ENCODE measurements around the gene ROBO2.

ROBO2 gene

GRCh38 chr3:77039606-77040171 lies at the start of gene ROBO2:
Gene ROBO2 (plus strand): TSS chr3:77040099. CDS start chr3:77040786, 687 bp downstream.
- DNase-seq = peak; percentile 44

- no peak for DNase-seq
Measured at GRCh38 chr3:76990606-76991005, 49.3 kb upstream of the ROBO2 start.

- DNase-seq = no peak
Measured at GRCh38 chr3:76991165-76991564, 48.7 kb upstream of the ROBO2 start.

GRCh38 chr3:76997733-76998132 lies 42.2 kb upstream of the ROBO2 start:
- no peak for DNase-seq

GRCh38 chr3:76998555-76998954 lies 41.3 kb upstream of the ROBO2 start:
- DNase-seq = no peak

GRCh38 chr3:77001062-77001701 lies 38.7 kb upstream of the ROBO2 start:
- no peak for DNase-seq

- DNase-seq = no peak
Measured at GRCh38 chr3:77014226-77014625, 25.7 kb upstream of the ROBO2 start.

DNA sequence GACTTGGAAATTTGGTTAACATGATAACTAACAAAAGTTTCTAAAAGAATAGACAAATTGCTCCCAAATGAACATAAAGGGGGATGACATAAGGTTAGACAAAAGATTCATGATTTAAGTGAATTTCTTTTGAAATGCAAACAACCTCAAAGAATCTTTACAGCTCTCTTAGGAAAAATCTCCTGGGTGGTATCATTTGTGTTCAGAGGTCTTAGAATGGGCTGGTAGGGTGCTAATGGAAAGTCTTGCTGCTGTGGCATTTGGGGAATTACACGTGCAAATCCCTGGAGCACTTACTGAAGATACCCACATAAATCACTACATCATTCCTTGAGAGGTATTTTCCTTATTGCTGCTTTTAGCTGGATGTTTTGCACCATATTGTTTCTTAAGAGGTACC lies 14.4 kb upstream of the ROBO2 start:
- DNase-seq = no peak

- no peak for DNase-seq
Measured at GRCh38 chr3:77026904-77027634, 12.8 kb upstream of the ROBO2 start.

GRCh38 chr3:77028005-77028404 lies 11.9 kb upstream of the ROBO2 start:
- DNase-seq = no peak

DNA sequence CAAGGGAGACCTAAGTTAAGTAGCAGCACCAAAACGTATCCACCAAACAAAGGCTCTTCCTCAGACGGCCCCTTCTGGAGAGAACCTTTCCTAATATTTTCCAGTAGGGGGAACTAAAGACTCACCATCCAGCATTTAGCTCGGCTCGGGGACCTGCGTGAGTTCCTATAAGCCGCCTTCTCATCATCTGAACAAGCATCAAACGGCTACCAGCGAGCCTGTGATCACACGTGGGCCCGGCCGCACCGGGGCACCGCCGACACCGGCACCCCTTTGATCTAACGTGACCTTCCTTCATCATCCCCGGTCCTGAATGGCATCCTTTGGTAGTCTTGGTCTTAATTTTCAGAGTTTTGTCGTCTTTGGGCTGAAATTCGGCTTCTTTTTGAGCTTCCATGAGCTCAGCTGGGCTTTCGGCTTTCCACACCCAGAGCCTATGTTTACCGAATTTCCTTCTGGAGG lies 1.4 kb upstream of the ROBO2 start:
- DNase-seq = peak; percentile 89

GRCh38 chr3:77038930-77039605 lies 831 bp upstream of the ROBO2 start:
- no peak for DNase-seq

GRCh38 chr3:77040216-77040615 lies 317 bp downstream of the ROBO2 start:
- no peak for DNase-seq

DNA sequence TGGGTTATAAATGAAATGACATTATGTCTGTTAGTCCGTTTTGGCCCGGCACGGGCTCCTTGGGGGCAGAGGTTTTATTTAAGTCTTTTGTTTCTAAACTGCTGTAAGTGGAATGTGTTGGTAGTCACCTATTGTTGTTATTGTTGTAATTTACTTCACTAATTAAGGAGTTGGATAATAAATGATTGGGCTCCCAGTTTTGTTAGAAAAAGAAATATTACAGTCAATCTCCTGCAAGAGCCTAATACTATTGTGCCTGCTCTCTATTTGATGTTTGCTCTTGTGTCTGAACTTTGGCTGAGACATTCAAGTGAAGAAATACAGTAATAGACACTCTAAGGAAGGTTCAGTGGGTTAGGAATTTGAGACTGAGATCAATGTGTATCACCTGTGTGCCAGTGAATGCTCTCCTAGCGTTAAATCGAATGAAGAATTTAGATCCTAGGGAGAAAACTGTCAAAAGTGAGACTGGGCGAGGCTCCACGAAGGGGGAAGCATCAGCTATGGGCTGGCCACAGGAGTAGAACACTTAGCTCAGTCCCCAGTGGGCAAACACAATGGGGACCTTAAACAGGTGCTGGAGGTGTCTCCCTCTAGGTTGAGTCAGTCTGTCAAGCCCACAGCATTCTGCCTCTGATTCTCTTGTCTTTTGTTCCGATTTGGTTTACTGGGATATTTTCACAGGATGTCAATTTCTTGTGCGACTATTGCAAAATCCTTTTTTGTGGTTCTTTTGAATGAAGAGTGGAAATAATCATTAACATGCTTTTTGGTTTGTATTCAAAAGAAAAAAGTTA lies 1.2 kb downstream of the ROBO2 start:
- no peak for DNase-seq

DNA sequence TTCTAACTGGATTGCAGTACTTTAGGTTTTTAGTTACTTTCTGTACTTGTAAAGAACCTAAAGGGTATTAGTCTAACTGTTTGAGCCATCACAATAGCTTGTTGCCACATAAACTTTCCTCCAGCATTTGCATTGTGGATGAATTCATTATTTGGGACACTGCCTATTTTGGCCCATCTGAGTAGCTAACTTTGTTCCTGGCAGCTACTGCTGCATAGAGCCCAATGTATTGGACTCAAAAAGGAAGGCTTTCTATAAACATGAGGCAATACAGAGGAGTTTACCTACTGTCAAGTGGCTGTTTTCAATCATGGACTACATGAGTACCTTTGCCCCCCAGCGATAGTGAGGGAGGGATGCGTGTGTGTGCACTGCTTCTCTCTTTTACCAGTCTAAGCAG lies 1.9 kb downstream of the ROBO2 start:
- no peak for DNase-seq

- no peak for DNase-seq
Measured at GRCh38 chr3:77042343-77042742, 2.4 kb downstream of the ROBO2 start.

DNA sequence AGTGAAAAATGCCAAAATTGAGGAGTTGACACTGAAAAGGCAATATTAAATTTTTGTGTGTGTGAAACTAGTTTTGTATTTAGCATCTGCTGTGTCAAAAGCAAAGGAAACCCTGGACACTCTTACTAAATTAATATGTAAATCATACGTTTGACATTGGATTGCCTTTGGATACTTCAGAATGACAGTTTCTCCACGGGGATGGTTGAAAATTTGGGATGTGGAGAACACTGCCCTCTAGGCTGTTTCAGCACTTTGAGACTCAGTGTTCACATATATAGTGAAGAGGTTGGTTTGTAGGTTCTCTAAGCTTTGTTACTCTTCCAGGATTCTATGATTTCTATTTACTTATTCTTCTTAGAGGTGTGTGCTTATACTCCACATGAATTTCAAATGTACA lies 3.0 kb downstream of the ROBO2 start:
- no peak for DNase-seq

DNA sequence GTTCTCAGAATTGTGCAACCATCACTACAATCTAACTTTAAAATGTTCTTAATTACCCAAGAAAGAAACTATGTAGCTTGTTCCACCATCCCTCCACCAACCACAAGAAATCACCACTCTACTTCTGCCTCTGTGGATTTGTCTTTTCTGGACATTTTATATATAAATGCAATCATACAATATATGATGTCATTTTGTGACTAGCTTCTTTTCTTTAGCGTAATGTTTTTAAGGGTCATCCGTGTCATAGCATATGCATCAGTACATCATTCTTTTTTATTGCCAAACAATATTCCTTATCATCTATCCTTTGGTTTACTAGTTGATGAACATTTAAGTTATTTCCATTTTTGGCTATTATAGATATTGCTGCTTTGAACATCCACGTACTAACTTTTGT lies 5.8 kb downstream of the ROBO2 start:
- DNase-seq = no peak

DNA sequence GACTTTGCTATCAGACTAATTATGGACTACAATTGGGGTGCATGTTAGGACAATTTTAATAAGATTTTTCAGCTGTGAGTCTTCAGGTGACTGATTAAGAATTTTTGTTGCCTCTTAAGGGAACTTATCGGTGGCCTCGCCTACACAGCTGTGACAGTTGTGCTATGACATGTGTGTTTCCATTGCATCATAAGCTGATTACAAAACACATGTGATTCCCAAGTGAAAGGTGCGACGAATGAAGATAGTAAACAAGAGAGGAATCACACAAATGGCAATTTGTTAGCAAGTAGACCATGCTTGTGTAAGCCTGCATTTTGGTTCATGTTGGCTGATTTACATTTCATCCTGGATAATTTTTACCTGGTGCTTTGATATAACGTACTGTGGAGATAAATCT lies 8.3 kb downstream of the ROBO2 start:
- DNase-seq = no peak

DNA sequence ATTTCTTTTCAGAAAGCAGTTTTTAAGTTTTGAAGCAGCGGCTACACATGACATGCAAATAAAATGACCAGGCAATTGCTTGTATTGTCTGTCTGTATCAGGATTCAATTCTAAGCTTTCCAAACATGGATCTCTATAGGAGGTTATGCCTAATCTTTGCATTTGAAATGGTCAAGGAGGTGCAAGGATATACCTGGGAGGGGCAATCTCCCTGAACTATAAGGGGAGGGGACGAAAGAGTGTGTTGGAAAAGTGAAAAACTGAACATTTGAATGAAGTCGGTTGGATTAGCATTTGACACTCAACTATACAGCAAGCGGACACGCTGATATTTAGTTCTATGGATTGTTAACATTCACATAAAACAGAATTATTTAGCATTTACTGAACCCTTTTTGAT lies 11.7 kb downstream of the ROBO2 start:
- DNase-seq = no peak

GRCh38 chr3:77052051-77052501 lies 12.2 kb downstream of the ROBO2 start:
- DNase-seq = no peak

DNA sequence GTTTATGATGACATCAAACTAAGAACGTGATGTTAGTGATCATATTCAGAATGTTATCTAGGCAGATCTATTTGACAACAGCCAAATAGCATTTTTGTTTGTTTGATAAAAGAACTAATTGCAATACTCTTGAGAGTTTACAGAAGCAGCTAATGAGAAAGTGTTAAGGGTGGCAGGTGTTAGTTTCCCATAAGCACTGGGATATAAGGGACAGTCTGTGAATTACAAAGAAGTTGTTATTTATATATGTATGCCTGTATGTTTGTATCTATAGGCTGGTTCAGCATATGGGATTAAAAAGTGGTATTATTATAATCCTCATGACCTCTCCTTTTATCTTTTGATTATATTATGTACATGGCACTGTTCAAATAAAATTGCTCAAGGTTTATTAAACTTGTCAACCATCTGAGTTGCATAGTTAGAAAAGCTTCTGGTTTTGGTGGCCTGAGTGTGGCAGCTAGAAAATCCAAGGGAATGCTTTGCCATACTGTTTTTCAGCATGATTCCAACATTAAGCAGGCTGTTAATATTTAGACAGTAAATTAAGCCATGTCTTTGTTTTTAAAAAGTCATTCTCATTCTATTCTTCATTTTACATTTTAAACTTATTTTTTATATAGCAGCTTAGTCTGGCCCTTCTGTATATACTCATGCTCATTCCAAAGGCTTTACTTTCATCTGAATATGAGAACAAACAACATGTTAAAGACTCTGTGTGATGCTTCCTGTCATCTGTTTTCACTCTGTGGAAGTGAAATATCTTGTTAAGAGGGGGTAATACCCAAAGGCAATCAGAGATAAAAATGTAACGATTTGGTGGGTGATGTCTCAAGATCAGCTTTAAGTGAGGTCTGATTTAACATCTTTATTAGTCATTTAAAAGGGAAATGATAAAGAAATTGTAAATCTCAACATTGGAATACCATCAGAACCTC lies 13.1 kb downstream of the ROBO2 start:
- no peak for DNase-seq

Data from SHP77 treated with DMSO at 0.1 percent for 48 hours (cell line).